ENCODE measurements around the gene PIP5K1C.

The PIP5K1C gene

DNA sequence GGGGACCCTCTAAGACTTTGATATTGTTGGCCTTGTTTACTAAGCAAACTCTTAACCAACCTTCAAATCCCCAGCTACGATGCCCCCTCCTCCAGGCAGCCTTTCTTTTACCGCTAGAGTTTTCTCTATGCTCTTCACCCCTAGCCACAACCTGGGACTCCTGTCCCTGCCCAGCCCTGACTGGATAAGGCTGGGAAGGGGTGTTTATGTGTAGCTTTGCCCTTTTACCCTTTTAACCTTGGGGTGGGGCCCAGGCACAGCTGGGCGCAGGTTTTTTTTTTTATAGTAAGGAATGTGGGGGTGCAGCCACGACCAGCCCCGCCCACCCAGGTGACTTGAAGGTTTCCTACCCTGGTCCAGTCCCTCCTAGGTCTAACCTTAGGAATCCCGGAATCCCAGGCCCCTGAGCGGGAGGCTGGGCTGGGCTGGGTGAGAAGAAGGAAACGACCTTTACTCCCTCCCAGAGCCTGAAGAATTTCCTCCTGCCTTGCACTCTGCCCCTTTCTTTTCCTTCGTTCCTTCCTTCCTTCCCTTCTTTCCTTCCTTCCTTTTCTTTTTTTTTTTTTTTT lies 20.2 kb upstream of the PIP5K1C start:
- H3K27ac ChIP-seq: no peak overlapping the region
- in situ Hi-C loops (cut with HindIII; ENCODE audit: low pct_ligation_motif_present, low sequenced_read_pairs): no loop called here
- TF ChIP-seq, protein P1, sequence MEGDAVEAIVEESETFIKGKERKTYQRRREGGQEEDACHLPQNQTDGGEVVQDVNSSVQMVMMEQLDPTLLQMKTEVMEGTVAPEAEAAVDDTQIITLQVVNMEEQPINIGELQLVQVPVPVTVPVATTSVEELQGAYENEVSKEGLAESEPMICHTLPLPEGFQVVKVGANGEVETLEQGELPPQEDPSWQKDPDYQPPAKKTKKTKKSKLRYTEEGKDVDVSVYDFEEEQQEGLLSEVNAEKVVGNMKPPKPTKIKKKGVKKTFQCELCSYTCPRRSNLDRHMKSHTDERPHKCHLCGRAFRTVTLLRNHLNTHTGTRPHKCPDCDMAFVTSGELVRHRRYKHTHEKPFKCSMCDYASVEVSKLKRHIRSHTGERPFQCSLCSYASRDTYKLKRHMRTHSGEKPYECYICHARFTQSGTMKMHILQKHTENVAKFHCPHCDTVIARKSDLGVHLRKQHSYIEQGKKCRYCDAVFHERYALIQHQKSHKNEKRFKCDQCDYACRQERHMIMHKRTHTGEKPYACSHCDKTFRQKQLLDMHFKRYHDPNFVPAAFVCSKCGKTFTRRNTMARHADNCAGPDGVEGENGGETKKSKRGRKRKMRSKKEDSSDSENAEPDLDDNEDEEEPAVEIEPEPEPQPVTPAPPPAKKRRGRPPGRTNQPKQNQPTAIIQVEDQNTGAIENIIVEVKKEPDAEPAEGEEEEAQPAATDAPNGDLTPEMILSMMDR (IDR thresholded peaks at IDR 0.05; ENCODE audit: low read depth, low read length, missing control alignments): no peak
- no peak for DNase-seq
- H3K4me3 ChIP-seq (ENCODE audit: low read depth, low read length): no peak overlapping the region
- no peaks in the 10 kb centered on the region for H3K36me3 ChIP-seq (replicated peaks)
- H3K27me3 ChIP-seq (replicated peaks): peaks cover 15% of the 10 kb centered on the region

DNA sequence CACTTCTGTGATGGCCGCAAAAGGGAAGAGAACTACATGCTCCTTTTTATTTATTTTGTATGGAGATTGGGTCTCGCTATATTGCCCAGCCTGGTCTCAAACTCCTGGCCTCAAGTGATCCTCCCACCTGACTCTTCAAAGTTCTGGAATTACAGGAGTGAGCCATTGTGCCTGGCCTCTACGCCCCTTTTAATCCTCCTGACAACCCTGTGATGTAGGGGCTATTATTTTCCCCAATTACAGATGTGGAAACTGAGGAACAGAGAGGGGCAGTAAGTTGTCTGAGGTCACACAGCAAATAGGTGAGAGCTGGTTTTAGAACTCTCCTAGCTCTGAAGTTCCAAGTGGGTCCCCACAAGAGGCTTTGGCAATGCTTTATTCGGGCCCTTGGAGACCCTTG lies 19.6 kb upstream of the PIP5K1C start:
- Histone ChIP-seq H3K4me3 (ENCODE audit: low read depth, low read length) (no peak overlapping the region), H3K36me3 (replicated peaks) (no peaks in the 10 kb centered on the region), H3K27ac (no peak overlapping the region), H3K27me3 (replicated peaks) (peaks cover 15% of the 10 kb centered on the region)
- in situ Hi-C loops (cut with HindIII; ENCODE audit: low pct_ligation_motif_present, low sequenced_read_pairs): no loop called here
- DNase-seq: no peak
- TF ChIP-seq, protein P1 (IDR thresholded peaks at IDR 0.05; ENCODE audit: low read depth, low read length, missing control alignments): no peak

DNA sequence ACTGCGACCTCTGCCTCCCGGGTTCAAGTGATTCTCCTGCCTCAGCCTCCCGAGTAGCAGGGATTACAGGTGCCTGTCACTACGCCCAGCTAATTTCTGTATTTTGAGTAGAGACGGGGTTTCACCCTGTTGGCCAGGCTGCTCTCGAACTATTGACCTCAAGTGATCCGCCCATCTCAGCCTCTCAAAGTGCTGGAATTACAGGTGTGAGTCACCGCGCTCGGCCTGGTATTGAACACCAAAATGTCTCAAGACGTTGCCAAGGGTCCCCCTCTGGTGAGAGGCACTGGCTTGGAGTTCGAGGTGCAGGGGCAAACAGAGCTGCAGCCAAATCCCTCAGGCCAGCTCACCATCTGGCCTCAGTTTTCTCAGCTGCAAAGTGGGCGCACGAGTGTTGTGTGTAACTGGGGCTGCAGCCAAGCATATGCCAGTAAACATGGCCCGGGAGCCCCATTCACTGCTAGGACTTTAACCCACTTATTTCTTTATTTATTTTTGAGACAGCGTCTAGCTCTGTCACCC lies 15.9 kb upstream of the PIP5K1C start:
- in situ Hi-C loops (cut with HindIII; ENCODE audit: low pct_ligation_motif_present, low sequenced_read_pairs): no loop called here
- TF ChIP-seq, protein P1 (IDR thresholded peaks at IDR 0.05; ENCODE audit: low read depth, low read length, missing control alignments): no peak
- Histone ChIP-seq H3K27ac (no peak overlapping the region), H3K36me3 (replicated peaks) (no peaks in the 10 kb centered on the region), H3K27me3 (replicated peaks) (no peaks in the 10 kb centered on the region), H3K4me3 (ENCODE audit: low read depth, low read length) (no peak overlapping the region)
- no peak for DNase-seq

DNA sequence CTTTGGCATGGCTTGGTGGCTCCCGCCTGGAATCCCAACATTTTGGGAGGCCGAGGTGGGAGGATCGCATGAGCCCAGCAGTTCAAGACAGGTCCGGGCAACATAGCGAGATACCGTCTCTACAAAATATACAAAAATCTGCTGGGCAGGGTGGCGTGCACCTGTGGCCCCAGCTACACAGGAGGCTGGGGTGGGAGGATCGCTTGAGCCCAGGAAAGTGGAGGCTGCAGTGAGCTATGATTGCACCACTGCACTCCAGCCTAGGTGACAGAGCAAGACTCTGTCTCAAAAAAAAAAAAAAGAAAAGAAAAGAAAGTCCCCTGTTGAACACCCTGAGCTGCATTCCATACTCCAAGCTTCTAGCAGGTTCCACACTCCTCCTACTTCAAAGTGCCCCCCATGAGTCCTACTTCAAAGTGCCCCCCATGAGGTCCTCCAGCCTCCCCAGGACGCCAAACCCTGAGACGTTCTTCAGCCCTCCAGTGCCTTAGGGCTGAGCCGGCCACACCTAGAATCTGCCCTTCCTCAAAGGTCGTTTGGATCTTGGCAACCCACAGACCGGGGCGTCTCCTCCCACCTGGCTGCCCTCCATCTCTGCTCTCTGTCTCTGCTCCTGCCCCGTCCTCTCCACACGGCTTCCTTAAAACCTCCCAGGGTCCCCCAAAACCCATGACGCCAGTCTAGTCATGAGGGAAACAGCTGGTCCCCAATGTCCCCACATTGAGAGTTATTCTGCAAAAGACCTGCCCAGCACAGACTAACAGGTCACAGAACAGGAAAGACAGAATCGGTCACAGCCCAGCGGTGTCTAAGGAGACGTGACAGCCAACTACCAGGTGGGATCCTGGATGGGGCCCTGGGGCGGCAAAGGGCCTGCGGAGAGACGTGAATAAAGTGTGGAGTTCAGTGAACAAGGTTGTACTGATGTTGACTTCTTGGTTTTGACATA lies 12.7 kb upstream of the PIP5K1C start:
- Histone ChIP-seq H3K27me3 (replicated peaks) (peaks cover 9% of the 10 kb centered on the region), H3K4me3 (ENCODE audit: low read depth, low read length) (no peak overlapping the region), H3K27ac (no peak overlapping the region), H3K36me3 (replicated peaks) (no peaks in the 10 kb centered on the region)
- DNase-seq: no peak
- TF ChIP-seq, protein P1 (IDR thresholded peaks at IDR 0.05; ENCODE audit: low read depth, low read length, missing control alignments): no peak
- in situ Hi-C loops (cut with HindIII; ENCODE audit: low pct_ligation_motif_present, low sequenced_read_pairs): no loop called here

DNA sequence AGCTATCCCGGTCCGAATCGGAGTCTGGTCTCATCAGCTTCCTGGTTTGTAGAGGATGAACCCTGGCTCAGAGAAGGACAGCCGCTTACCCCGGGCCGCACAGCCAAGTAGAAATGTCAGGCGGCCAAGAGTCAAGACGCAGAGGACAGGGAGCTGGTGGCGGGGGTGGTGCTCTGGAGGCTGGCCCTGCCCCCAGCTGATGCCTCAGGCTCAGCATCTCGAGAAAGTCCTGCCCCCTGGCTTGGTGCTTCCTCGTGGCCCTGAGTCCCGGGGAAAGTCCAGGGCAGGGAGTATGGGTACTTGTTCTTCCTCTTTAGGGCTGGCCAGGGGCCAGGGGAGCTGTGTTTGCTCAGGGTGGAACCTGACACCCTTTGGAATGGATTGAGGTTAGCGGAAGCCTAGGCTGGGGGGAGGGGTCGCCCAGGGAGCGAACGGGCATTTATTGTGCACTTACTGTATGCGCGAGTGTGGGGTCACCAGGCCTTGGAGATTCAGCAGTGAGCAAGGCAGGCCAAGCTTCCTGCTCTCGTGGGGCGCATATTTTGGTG lies 10.1 kb upstream of the PIP5K1C start:
- H3K36me3 ChIP-seq (replicated peaks): no peaks in the 10 kb centered on the region
- TF ChIP-seq, protein P1 (IDR thresholded peaks at IDR 0.05; ENCODE audit: low read depth, low read length, missing control alignments): no peak
- peaks cover 11% of the 10 kb centered on the region for H3K27me3 ChIP-seq (replicated peaks)
- in situ Hi-C loops (cut with HindIII; ENCODE audit: low pct_ligation_motif_present, low sequenced_read_pairs): no loop called here
- no peak overlapping the region for H3K4me3 ChIP-seq (ENCODE audit: low read depth, low read length)
- peak; percentile 20 for DNase-seq
- no peak overlapping the region for H3K27ac ChIP-seq
